Vagina (tissue), 2 donors: ENCODE results near the gene PSEN1.

Source experiments
- POLR2A ChIP-seq, 2 donors: fragments of 450-650 bp; IDR thresholded peaks; one replicate each; pipeline ENCODE4 v1.6.1; 2017; ENCODE audit warnings: antibody characterized with exemption in 2 of 2, mild to moderate bottlenecking in 2 of 2, moderate library complexity in 2 of 2
- POLR2AphosphoS5 ChIP-seq, 2 donors: sonication (generic); formaldehyde crosslinking; IDR thresholded peaks; one replicate each; pipeline ENCODE4 v1.9.0; 2017; ENCODE audit warnings: antibody characterized with exemption in 2 of 2, mild to moderate bottlenecking in 2 of 2, low read depth in 1 of 2; ENCODE audit not compliant: insufficient read depth in 1 of 2
- TF ChIP-seq, protein P1 (sequence below), 3 experiments: fragments of 450-650 bp in 2 of 3; fragments of 200-600 bp in 1 of 3; sonication (generic) in 1 of 3; IDR thresholded peaks; one replicate each; pipeline ENCODE4 v1.5.1; 2017 to 2019; ENCODE audit warnings: antibody characterized with exemption in 3 of 3, mild to moderate bottlenecking in 2 of 3, moderate library complexity in 2 of 3

DNA sequence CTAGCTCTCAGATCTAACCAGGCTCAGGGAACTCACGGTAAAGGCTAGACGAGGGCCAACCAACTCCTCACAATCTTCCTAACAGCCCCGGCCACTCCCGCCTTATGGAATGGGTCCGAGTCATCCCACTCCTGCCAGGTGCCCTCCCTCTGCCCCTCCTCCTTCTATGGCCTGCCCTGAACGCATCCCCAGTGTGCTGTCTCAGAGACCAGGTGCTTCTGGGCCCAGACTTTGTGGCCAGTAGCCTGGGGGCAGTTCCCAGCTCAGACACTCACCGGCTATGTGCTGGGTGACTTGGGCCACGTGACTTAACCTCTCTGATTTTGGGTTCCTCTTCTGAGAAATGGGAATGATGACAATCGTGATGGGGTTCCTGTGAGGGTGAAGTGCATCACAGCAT lies 123.5 kb downstream of the PSEN1 start:
- no peak for TF ChIP-seq POLR2AphosphoS5 (IDR thresholded peaks at IDR 0.05; ENCODE audit: insufficient read depth in 1 of 2, low read depth in 1 of 2)
- no peak for TF ChIP-seq POLR2A (IDR thresholded peaks at IDR 0.05)
- TF ChIP-seq, protein P1, sequence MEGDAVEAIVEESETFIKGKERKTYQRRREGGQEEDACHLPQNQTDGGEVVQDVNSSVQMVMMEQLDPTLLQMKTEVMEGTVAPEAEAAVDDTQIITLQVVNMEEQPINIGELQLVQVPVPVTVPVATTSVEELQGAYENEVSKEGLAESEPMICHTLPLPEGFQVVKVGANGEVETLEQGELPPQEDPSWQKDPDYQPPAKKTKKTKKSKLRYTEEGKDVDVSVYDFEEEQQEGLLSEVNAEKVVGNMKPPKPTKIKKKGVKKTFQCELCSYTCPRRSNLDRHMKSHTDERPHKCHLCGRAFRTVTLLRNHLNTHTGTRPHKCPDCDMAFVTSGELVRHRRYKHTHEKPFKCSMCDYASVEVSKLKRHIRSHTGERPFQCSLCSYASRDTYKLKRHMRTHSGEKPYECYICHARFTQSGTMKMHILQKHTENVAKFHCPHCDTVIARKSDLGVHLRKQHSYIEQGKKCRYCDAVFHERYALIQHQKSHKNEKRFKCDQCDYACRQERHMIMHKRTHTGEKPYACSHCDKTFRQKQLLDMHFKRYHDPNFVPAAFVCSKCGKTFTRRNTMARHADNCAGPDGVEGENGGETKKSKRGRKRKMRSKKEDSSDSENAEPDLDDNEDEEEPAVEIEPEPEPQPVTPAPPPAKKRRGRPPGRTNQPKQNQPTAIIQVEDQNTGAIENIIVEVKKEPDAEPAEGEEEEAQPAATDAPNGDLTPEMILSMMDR (IDR thresholded peaks at IDR 0.05), result no peak
